Bronchial epithelial cell (primary cell): ENCODE results near the gene VN1R5. TPM values are rescaled to one million over a fixed set of nuclear protein-coding genes. Genes with fewer than 3 reads are reported as not detected.

Experiments used
- DNase-seq: peaks from one replicate; pipeline ENCODE4 v3.0.0-alpha.2; 2010; ENCODE audit warnings: low read depth
- FAIRE-seq: peaks from 2 replicates; lab custom pipeline; 2011; peaks lifted over from hg19 to GRCh38; lab: Jason Lieb, UNC
- H3K27me3 ChIP-seq: 2 replicates; pipeline ENCODE4 v1.5.1; 2011; ENCODE audit warnings: low read length; ENCODE audit not compliant: control insufficient read depth, insufficient read depth
- H3K36me3 ChIP-seq: 2 replicates; pipeline ENCODE4 v1.5.1; 2011; ENCODE audit warnings: low read length; ENCODE audit not compliant: control insufficient read depth, insufficient read depth
- H3K4me3 ChIP-seq: 2 replicates; pipeline ENCODE4 v1.5.1; 2011; ENCODE audit warnings: mild to moderate bottlenecking, low read depth, low read length, control low read depth
- CTCF ChIP-seq: IDR thresholded peaks from 2 replicates; pipeline ENCODE4 v1.5.1; 2011; ENCODE audit warnings: mild to moderate bottlenecking, moderate library complexity, low read length, control low read depth, inconsistent platforms; ENCODE audit not compliant: insufficient read depth, severe bottlenecking
- total RNA-seq: library from RNA; depleted of rRNA; stranded (reverse); fragments of >200 nt; gene quantifications from 2 replicates; pipeline ENCODE4 v1.2.1, GENCODE V29; 2014

VN1R5 gene
- total RNA-seq, 1 donor from 2014 or later = not detected

- no peak for TF ChIP-seq CTCF
- DNase-seq = peak; percentile 22
- no peak for FAIRE-seq
Observed at GRCh38 chr1:247294282-247294681, 38.4 kb downstream of the VN1R5 start.

GRCh38 chr1:247295274-247295684, 39.4 kb downstream of the VN1R5 start:
- Histone ChIP-seq H3K27me3 (no peaks in the 10 kb centered on the region), H3K4me3 (no peak overlapping the region), H3K36me3 (no peaks in the 10 kb centered on the region)
- DNase-seq (no peak), FAIRE-seq (no peak)
- no peak for TF ChIP-seq CTCF

More at GRCh38 chr1:247294282-247294681, 38.4 kb downstream of the VN1R5 start:
- H3K27me3 ChIP-seq = no peaks in the 10 kb centered on the region
- no peaks in the 10 kb centered on the region for H3K36me3 ChIP-seq
- H3K4me3 ChIP-seq = no peak overlapping the region

- TF ChIP-seq CTCF = no peak
- FAIRE-seq (no peak), DNase-seq (no peak)
- Histone ChIP-seq H3K36me3 (no peaks in the 10 kb centered on the region), H3K4me3 (no peak overlapping the region), H3K27me3 (no peaks in the 10 kb centered on the region)
Observed at GRCh38 chr1:247295746-247296145, 39.9 kb downstream of the VN1R5 start.

GRCh38 chr1:247296599-247297180, 40.8 kb downstream of the VN1R5 start:
- no peak for FAIRE-seq
- DNase-seq = no peak

GRCh38 chr1:247297263-247298123, 41.6 kb downstream of the VN1R5 start:
- no peaks in the 10 kb centered on the region for H3K27me3 ChIP-seq
- DNase-seq (no peak), FAIRE-seq (no peak)
- H3K4me3 ChIP-seq = no peak overlapping the region
- TF ChIP-seq CTCF = no peak
- peaks cover under 1% of the 10 kb centered on the region for H3K36me3 ChIP-seq

More at GRCh38 chr1:247296599-247297180, 40.8 kb downstream of the VN1R5 start:
- Histone ChIP-seq H3K27me3 (no peaks in the 10 kb centered on the region), H3K36me3 (no peaks in the 10 kb centered on the region), H3K4me3 (no peak overlapping the region)
- TF ChIP-seq CTCF = no peak
